Measurements from ENCODE around the gene ARHGEF12.

Gene ARHGEF12

DNA sequence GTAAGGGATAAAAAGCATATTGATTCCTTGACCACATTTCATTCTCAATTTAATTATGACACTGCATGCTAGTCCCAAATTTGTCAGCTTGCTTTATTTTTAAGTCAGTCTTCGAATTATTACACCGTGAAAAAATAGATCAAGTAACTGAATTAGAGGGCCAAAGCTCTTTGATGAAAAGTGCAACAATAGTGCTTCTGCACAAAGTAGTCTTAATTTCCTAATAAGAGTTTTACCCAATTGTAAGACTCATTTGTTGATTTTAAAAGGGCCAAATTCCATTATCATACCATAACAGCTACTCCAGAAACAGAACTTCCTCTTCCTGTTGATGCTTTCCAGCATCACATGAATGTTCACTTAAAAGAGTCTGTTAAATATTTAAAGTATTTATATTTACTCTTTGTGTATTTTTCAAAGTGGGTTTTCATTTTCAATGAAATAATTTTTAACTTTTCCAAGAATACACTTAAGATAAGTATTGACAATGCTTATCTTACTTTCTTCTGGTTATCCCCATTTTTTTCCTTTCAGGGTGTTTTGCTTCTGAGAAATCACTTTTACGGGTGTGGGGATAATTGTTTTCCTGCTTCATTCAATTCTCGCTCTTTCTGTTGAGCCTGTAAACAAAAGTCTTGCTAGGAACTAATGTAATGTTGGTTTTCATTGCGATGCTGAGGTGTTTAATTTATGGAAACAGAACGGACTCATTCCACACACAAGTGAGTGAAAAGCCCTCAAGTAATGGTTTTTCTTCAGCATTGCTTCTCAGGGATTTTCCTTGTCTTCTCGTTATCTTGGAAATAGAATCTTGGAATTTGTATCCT lies 2.1 kb downstream of the ARHGEF12 start:
- Histone ChIP-seq H3K4me3 (ENCODE audit: low read length) (peak overlapping the region; percentile 94), H3K27ac (ENCODE audit: low read length) (no peak overlapping the region), H3K9ac (ENCODE audit: low read length) (no peak overlapping the region), H3K9me3 (ENCODE audit: insufficient read depth, low read length) (peaks cover 10% of the 10 kb centered on the region; the same call in 1 of the 2 replicates), H2AFZ (ENCODE audit: low read depth, low read length) (no peak overlapping the region), H3K4me2 (ENCODE audit: low read length) (peak overlapping the region; percentile 95), H3K4me1 (ENCODE audit: low read length) (peaks cover 21% of the 10 kb centered on the region), H3K79me2 (ENCODE audit: low read length) (peaks cover 43% of the 10 kb centered on the region), H3K27me3 (ENCODE audit: low read depth, low read length) (peaks cover 47% of the 10 kb centered on the region), H3K36me3 (replicated peaks; ENCODE audit: low read depth, low read length) (peaks cover 10% of the 10 kb centered on the region), H4K20me1 (ENCODE audit: insufficient read depth, low read length) (peaks cover 57% of the 10 kb centered on the region)
- TF ChIP-seq, protein P1, sequence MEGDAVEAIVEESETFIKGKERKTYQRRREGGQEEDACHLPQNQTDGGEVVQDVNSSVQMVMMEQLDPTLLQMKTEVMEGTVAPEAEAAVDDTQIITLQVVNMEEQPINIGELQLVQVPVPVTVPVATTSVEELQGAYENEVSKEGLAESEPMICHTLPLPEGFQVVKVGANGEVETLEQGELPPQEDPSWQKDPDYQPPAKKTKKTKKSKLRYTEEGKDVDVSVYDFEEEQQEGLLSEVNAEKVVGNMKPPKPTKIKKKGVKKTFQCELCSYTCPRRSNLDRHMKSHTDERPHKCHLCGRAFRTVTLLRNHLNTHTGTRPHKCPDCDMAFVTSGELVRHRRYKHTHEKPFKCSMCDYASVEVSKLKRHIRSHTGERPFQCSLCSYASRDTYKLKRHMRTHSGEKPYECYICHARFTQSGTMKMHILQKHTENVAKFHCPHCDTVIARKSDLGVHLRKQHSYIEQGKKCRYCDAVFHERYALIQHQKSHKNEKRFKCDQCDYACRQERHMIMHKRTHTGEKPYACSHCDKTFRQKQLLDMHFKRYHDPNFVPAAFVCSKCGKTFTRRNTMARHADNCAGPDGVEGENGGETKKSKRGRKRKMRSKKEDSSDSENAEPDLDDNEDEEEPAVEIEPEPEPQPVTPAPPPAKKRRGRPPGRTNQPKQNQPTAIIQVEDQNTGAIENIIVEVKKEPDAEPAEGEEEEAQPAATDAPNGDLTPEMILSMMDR (IDR thresholded peaks at IDR 0.05; ENCODE audit: low read depth, low read length), result no peak
- no peak for TF ChIP-seq EZH2phosphoT487 (IDR thresholded peaks at IDR 0.05; ENCODE audit: low read depth)

DNA sequence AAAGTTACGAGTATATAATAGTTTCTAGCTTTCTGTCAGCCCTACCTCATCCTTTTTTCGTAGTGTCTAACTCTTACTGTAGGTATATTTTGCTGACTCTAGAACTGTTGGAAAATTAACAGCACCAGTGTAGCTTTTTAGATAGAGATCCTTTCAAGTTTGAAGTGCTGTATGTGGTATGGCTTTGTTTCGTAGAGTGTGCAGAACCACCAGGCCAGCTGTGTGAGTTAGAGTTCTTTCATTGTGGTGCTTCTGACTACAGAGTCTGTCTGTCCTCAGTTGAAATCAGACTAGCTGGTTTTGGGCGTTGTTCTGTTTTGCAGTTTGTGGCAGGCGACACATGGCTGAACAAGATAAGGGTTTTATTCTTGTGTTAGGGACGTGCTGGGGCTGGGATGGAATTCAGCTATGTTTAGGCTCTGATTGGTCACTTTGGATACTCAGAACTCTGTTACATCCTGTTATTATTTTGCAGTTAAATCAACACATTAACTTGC lies 3.2 kb downstream of the ARHGEF12 start:
- Histone ChIP-seq H3K36me3 (replicated peaks; ENCODE audit: low read depth, low read length) (peaks cover 10% of the 10 kb centered on the region), H3K27ac (ENCODE audit: low read length) (no peak overlapping the region), H3K9me3 (ENCODE audit: insufficient read depth, low read length) (peaks cover 10% of the 10 kb centered on the region; the same call in 1 of the 2 replicates), H3K9ac (ENCODE audit: low read length) (no peak overlapping the region), H3K79me2 (ENCODE audit: low read length) (peaks cover 43% of the 10 kb centered on the region), H3K4me2 (ENCODE audit: low read length) (no peak overlapping the region), H3K27me3 (ENCODE audit: low read depth, low read length) (peaks cover 46% of the 10 kb centered on the region), H2AFZ (ENCODE audit: low read depth, low read length) (no peak overlapping the region), H3K4me1 (ENCODE audit: low read length) (peaks cover 30% of the 10 kb centered on the region), H4K20me1 (ENCODE audit: insufficient read depth, low read length) (peaks cover 61% of the 10 kb centered on the region), H3K4me3 (ENCODE audit: low read length) (no peak overlapping the region)
- TF ChIP-seq, protein P1 (IDR thresholded peaks at IDR 0.05; ENCODE audit: low read depth, low read length), result no peak
- TF ChIP-seq EZH2phosphoT487 (IDR thresholded peaks at IDR 0.05; ENCODE audit: low read depth), result no peak

DNA sequence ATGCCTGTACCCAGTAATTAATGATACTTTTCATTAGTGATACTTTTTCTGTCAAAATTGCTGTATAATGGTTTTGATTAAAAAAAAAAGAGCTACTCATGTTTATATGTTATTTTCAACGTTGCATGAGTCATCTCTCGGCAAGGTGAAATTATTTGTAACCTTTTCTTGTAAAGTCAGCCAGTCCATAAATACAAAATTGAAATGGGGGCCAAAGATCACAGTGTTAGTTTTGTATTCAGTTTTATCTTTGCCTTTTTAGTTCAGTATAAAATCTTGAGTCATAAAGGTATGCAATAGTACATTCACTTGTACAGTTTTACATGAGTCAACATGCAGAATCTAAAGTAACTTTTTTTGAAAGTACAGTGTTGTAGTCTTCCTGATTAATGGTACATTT lies 4.3 kb downstream of the ARHGEF12 start:
- Histone ChIP-seq H3K4me3 (ENCODE audit: low read length) (no peak overlapping the region), H3K79me2 (ENCODE audit: low read length) (peaks cover 43% of the 10 kb centered on the region), H3K9me3 (ENCODE audit: insufficient read depth, low read length) (peaks cover 10% of the 10 kb centered on the region; the same call in 1 of the 2 replicates), H3K4me2 (ENCODE audit: low read length) (no peak overlapping the region), H3K27me3 (ENCODE audit: low read depth, low read length) (peaks cover 46% of the 10 kb centered on the region), H3K9ac (ENCODE audit: low read length) (no peak overlapping the region), H2AFZ (ENCODE audit: low read depth, low read length) (no peak overlapping the region), H3K4me1 (ENCODE audit: low read length) (peaks cover 34% of the 10 kb centered on the region), H3K27ac (ENCODE audit: low read length) (no peak overlapping the region), H3K36me3 (replicated peaks; ENCODE audit: low read depth, low read length) (peaks cover 10% of the 10 kb centered on the region), H4K20me1 (ENCODE audit: insufficient read depth, low read length) (peaks cover 69% of the 10 kb centered on the region)
- TF ChIP-seq, protein P1 (IDR thresholded peaks at IDR 0.05; ENCODE audit: low read depth, low read length), result no peak
- TF ChIP-seq EZH2phosphoT487 (IDR thresholded peaks at IDR 0.05; ENCODE audit: low read depth), result no peak

DNA sequence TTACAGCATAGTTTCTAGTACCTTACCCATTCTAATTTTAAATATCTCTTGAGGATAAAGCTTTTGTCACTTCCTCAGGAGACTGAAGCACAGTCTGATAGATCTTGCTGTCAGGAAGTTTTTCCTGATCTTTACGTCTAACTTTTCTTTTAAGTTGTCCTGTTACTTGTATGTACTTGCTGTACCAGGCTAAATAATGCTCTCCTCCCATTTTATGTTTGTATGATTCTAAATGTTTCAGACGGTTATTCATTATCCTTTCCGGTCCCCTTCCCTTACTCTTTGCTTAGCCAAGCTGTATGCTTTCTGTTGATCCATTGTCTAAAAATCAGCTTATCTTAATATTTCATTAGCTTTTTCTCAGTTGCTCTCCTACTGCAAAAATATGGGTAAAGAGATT lies 6.0 kb downstream of the ARHGEF12 start:
- Histone ChIP-seq H3K4me3 (ENCODE audit: low read length) (no peak overlapping the region), H3K27ac (ENCODE audit: low read length) (no peak overlapping the region), H3K36me3 (replicated peaks; ENCODE audit: low read depth, low read length) (peaks cover 10% of the 10 kb centered on the region), H3K9me3 (ENCODE audit: insufficient read depth, low read length) (peaks cover 10% of the 10 kb centered on the region; the same call in 1 of the 2 replicates), H3K4me2 (ENCODE audit: low read length) (no peak overlapping the region), H3K79me2 (ENCODE audit: low read length) (peaks cover 49% of the 10 kb centered on the region), H4K20me1 (ENCODE audit: insufficient read depth, low read length) (peaks cover 81% of the 10 kb centered on the region), H3K4me1 (ENCODE audit: low read length) (peaks cover 43% of the 10 kb centered on the region), H3K9ac (ENCODE audit: low read length) (no peak overlapping the region), H2AFZ (ENCODE audit: low read depth, low read length) (no peak overlapping the region), H3K27me3 (ENCODE audit: low read depth, low read length) (peaks cover 57% of the 10 kb centered on the region)
- TF ChIP-seq, protein P1 (IDR thresholded peaks at IDR 0.05; ENCODE audit: low read depth, low read length), result no peak
- TF ChIP-seq EZH2phosphoT487 (IDR thresholded peaks at IDR 0.05; ENCODE audit: low read depth), result no peak

Measured in OCI-LY3 (cell line).